Adrenal gland (tissue), 5 donors: ENCODE measurements around the gene ZNF302.

Experiments
- POLR2A ChIP-seq, 2 donors: fragments of 450-650 bp; IDR thresholded peaks; one replicate each; pipeline ENCODE4 v1.6.1; 2017; ENCODE audit warnings: antibody characterized with exemption in 2 of 2, mild to moderate bottlenecking in 2 of 2, moderate library complexity in 1 of 2
- TF ChIP-seq, protein P1 (sequence below), 6 experiments: fragments of 450-650 bp in 4 of 6; fragments of 200-600 bp in 2 of 6; sonication (generic) in 1 of 6; IDR thresholded peaks; 1 replicate in 5 of 6; 2 replicates in 1 of 6; pipeline versions ENCODE4 v1.5.1 to v1.8.0; 2016 to 2021; ENCODE audit warnings: antibody characterized with exemption in 6 of 6, mild to moderate bottlenecking in 2 of 6, moderate library complexity in 1 of 6
- donor health status: DM: no; HTN: no; CAD: no.

- TF ChIP-seq, protein P1, sequence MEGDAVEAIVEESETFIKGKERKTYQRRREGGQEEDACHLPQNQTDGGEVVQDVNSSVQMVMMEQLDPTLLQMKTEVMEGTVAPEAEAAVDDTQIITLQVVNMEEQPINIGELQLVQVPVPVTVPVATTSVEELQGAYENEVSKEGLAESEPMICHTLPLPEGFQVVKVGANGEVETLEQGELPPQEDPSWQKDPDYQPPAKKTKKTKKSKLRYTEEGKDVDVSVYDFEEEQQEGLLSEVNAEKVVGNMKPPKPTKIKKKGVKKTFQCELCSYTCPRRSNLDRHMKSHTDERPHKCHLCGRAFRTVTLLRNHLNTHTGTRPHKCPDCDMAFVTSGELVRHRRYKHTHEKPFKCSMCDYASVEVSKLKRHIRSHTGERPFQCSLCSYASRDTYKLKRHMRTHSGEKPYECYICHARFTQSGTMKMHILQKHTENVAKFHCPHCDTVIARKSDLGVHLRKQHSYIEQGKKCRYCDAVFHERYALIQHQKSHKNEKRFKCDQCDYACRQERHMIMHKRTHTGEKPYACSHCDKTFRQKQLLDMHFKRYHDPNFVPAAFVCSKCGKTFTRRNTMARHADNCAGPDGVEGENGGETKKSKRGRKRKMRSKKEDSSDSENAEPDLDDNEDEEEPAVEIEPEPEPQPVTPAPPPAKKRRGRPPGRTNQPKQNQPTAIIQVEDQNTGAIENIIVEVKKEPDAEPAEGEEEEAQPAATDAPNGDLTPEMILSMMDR (IDR thresholded peaks at IDR 0.05), result no peak
- TF ChIP-seq POLR2A (IDR thresholded peaks at IDR 0.05), result no peak
These were observed 22.7 kb upstream of the ZNF302 start for GRCh38 chr19:34654796-34655195.
